Stimulated activated CD8-positive, alpha-beta memory T cell treated with anti-CD3 and anti-CD28 coated beads, Interleukin-4, amount 100 ng/mL, for 1 hour (primary cell): ENCODE results near the gene RASAL3.
"Not testable (repeated sequence)": the region's sequence is repeated elsewhere in the genome, so short reads cannot be mapped to it uniquely, and the experiment has no call there.

ENCODE experiments used
- DNase-seq, 2 donors: peaks; one replicate each; pipeline ENCODE4 v3.0.0-alpha.2; 2020; ENCODE audit warnings: low read depth in 2 of 2, low spot score in 1 of 2

Gene RASAL3

GRCh38 chr19:15464394-15465385, at the start of gene RASAL3:
Gene RASAL3, minus strand, starts transcription at chr19:15464544. Its CDS starts 186 bp downstream, at chr19:15464358.
- peak; percentile 32 to 68 for DNase-seq

- no peak for DNase-seq
Observed at GRCh38 chr19:15511671-15512424, 47.5 kb upstream of the RASAL3 start.

- DNase-seq: no peak
Observed at GRCh38 chr19:15508035-15508710, 43.8 kb upstream of the RASAL3 start, which contains the start of gene CYP4F22. Gene CYP4F22, plus strand, starts transcription at chr19:15508525. Its CDS starts 16,812 bp downstream, at chr19:15525337.

- DNase-seq: no peak
Observed at GRCh38 chr19:15507068-15508034, 43.0 kb upstream of the RASAL3 start.

- no peak for DNase-seq
Observed at GRCh38 chr19:15506074-15506571, 41.8 kb upstream of the RASAL3 start.

- DNase-seq: no peak
Observed at GRCh38 chr19:15502264-15502663, 37.9 kb upstream of the RASAL3 start.

GRCh38 chr19:15501596-15501995, 37.3 kb upstream of the RASAL3 start:
- DNase-seq: no peak

GRCh38 chr19:15498910-15499309, 34.6 kb upstream of the RASAL3 start:
- no peak for DNase-seq

GRCh38 chr19:15498156-15498858, 34.0 kb upstream of the RASAL3 start:
- DNase-seq: no peak

GRCh38 chr19:15495151-15495550, 30.8 kb upstream of the RASAL3 start:
- DNase-seq: no peak

- DNase-seq: no peak
Observed at GRCh38 chr19:15488489-15489226, 24.3 kb upstream of the RASAL3 start.

- DNase-seq: no peak
Observed at GRCh38 chr19:15487038-15487437, 22.7 kb upstream of the RASAL3 start.

- not testable (repeated sequence) for DNase-seq
Observed at GRCh38 chr19:15485768-15486167, 21.4 kb upstream of the RASAL3 start.

GRCh38 chr19:15480996-15481395, 16.7 kb upstream of the RASAL3 start:
- DNase-seq: not testable (repeated sequence)

GRCh38 chr19:15479391-15480345, 15.3 kb upstream of the RASAL3 start, which contains the start of gene PGLYRP2:
Gene PGLYRP2, minus strand, starts transcription at chr19:15479501. Its CDS starts 130 bp downstream, at chr19:15479371.
- no peak for DNase-seq

- no peak for DNase-seq
Observed at GRCh38 chr19:15476325-15476724, 12.0 kb upstream of the RASAL3 start.

- no peak for DNase-seq
Observed at GRCh38 chr19:15475611-15476010, 11.3 kb upstream of the RASAL3 start.
